Putamen (tissue), 1 donor: ENCODE data around the gene HLA-DOA.
A peak's percentile ranks its signal among the peaks of the same experiment; 100 is the strongest.

Experiments
- DNase-seq: peaks from one replicate; pipeline ENCODE4 v3.0.0-alpha.2; 2016; ENCODE audit warnings: low spot score

Gene HLA-DOA

DNA sequence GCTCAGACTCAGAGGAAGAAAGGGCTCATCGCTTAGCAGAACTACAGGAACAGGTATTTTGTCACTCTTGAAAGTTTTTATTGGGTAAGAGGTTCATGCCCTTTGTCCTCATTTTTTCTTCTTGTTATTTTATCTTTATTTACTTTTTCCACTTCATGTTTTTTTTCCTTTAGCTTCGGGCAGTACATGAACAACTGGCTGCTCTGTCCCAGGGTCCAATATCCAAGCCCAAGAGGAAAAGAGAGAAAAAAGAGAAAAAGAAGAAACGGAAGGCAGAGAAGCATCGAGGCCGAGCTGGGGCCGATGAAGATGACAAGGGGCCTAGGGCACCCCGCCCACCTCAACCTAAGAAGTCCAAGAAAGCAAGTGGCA lies 31.5 kb downstream of the HLA-DOA start:
- DNase-seq: no peak

DNA sequence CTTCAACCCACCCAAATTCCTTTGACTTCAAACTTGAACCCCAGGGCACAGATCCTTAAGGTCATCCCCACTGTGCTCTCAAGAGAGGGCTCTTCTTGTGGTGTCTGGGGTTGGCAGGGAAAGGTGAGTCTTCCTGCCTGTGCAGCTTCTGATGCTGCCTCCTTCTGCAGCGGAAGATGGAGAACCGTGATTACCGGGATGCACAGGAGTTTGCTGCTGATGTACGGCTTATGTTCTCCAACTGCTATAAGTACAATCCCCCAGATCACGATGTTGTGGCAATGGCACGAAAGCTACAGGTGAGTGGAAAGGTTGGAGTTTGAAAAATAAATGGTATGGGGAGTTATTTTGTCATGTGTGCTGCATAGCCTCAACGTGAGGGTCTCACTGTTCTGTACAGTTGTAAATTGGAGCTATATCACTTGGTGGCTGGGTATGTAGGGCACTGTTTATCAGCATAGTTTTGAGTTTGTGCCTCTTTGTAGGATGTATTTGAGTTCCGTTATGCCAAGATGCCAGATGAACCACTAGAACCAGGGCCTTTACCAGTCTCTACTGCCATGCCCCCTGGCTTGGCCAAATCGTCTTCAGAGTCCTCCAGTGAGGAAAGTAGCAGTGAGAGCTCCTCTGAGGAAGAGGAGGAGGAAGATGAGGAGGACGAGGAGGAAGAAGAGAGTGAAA lies 32.0 kb downstream of the HLA-DOA start:
- no peak for DNase-seq

DNA sequence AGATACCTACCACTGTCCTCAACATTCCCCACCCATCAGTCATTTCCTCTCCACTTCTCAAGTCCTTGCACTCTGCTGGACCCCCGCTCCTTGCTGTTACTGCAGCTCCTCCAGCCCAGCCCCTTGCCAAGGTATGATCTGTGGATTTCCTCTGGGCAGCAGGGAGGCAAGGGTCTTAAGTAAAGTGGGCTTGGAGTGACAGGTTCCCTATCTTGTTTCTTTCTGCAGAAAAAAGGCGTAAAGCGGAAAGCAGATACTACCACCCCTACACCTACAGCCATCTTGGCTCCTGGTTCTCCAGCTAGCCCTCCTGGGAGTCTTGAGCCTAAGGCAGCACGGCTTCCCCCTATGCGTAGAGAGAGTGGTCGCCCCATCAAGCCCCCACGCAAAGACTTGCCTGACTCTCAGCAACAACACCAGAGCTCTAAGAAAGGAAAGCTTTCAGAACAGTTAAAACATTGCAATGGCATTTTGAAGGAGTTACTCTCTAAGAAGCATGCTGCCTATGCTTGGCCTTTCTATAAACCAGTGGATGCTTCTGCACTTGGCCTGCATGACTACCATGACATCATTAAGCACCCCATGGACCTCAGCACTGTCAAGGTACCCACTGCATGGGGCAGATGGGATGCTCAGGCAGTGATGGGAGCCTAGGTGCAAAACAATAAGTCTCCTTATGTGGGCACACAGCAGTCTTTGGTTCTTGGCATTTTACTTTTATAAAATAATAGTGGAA lies 32.9 kb downstream of the HLA-DOA start:
- DNase-seq: no peak

DNA sequence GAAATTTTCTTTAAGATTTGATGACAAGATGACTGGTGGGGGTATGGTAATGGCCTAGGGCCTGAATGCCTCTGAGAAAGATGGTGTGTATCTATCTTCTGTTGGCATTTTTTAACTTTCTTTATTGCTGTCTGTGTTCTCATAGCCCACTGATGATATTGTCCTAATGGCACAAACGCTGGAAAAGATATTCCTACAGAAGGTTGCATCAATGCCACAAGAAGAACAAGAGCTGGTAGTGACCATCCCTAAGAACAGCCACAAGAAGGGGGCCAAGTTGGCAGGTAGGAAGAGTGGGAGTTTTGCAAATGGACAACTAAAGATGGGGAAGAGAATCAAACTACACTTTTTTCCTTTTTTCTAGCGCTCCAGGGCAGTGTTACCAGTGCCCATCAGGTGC lies 33.5 kb downstream of the HLA-DOA start:
- no peak for DNase-seq

DNA sequence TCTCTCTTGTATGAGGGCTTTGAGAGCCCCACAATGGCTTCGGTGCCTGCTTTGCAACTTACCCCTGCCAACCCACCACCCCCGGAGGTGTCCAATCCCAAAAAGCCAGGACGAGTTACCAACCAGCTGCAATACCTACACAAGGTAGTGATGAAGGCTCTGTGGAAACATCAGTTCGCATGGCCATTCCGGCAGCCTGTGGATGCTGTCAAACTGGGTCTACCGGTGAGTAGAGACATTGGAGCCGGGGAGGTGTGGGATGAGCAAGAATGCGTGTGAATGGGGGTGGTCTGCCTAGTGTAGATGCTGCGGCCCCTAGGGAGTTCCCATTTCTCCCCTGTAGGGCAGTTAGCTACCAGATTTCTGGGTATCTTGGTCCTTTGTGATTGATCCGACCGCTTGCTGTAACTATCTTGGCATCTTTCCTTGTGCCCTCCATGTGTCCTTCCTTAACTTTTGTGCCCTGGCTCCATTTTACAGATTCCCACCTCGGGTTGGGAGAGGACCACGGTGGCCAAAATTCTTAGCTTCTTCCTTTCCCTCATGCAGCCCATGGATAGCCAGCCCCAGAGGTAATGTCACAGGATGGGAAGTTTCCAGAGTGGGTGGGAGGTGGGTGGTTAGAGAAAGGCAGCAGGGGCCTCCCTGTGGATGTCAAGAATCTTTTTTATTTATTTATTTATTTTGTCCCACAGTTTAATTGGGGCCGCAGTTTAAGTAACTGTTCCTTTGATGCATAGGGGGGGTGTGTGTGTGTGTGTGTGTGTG lies 34.7 kb downstream of the HLA-DOA start:
- no peak for DNase-seq

DNA sequence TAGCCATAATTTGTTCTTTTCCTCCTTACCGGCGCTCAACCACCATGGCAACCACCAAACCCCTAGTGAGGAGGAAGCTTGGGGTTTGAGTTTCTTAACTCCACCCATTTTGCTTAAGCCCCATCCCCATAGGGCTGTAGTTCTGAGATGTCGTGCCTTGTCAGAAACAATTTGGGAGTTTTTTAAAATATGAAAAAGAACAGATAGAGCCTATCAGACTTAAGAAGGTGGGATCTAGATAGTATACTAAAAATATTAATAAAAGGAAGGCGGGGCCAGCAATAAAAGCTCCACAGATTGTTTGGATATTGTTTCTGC lies 35.4 kb downstream of the HLA-DOA start:
- DNase-seq: no peak

DNA sequence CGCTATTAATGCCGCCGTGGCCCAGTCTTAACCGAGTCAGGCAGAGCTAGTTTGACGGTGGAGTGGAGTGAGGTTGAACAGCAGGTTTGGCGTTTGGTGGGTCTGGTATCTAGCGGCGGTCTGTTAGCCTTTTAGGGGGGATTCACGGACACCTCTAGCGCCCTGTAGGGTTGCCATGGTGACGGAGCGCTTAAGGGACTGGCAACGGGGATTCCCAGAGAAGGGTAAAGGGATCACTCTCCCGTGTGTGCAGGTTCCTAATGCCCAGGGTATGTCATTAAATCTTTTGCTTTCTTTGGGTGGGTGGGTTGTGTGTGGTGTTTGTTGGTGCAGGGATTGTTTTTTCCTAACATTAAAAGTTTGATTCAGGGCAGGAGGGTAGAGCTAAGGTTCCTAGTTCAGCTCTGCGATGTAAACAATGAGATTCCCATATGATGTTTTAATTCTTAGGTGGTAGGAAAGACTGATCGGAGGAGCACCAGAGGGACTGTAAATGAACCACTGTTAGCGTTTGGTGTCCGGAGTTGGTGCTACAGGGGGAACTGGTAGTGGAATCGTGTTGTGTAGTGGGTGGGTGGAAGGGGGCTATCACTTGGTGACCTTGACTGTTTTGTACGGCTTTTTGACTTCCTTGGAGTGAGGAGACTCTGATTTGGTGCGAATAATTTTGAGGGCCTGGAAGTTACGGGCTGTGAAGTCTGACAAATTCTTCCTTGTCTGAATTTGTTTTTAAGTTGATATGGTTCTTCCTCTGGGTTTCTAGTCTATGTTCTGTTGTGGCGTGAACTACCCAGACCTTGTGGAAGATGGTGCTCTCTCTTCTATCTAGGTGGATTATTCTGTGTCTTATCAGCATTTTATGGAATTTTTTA lies 36.0 kb downstream of the HLA-DOA start:
- DNase-seq: no peak

DNA sequence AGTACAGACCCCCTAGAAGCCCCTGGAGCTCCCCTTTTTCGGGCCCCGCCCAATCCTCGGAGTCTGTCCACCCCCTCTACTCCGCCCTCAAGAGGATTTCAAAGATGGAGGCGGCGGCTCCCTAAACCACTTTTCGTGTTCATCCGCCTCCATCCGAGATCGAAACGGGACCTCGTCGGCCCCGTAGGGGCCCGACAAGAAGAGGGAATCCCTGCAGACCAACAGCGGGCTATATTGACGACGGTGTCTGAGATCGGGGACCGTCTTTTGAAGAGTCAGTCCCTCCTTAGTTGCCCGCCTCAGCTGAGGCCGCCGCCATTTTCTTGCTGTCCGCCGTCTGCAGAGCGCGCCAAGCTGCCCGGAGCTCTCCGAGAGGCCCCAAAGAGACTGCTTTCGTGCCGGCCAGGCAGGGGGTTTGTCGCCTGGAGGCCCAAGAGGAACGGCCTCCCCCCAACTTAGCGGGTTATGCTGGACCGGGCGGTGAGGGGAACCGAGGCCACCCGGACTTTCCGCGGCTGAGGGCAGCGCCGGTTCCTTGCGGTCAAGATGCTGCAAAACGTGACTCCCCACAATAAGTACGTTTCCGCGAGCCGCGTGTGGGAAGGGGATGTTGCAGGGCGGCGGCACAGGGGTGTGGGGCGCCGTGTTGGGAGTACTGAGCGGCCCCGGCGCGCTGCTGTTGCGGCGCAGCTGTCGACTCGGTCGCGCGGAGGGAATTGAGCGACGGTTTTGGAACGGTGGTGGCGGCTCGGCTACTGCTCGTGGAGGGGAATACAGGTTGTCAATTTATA lies 36.8 kb downstream of the HLA-DOA start:
- no peak for DNase-seq

DNA sequence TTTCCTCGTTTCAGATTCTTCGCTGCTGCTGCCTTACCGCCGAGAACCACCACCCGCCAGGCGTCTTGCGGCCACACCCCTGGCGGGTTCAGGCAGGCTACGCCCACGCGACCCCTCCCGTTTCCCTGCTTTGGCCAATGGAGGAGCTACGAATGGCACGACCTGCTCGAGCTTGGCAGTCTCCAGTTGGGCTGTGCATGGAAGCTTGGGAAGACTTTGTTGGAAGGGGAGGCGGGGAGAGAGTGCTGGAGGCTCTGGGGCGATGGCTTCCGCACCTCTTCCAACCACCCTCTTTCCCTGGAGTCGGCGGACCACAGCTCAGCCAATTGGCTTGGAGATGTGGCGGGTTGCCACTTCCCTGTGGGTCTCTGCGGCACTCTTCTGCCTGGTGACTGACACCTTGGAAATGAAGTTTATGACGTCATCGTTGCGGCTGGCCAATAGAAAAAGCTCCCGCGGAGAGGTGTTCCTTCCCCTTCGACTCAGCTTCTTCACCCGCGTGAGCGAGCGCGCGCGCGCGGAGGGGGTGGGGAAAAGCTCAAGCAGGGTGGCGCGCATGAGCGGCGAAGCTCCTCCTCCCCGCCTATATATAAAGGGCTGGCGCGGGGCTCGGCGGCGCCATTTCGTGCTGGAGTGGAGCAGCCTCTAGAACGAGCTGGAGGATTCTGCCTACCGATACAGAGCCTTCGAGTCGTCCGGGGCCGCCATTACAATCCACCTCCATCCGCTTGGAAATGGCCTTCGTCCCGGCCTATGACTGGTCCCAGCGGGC lies 37.6 kb downstream of the HLA-DOA start:
- DNase-seq: peak; percentile 100

DNA sequence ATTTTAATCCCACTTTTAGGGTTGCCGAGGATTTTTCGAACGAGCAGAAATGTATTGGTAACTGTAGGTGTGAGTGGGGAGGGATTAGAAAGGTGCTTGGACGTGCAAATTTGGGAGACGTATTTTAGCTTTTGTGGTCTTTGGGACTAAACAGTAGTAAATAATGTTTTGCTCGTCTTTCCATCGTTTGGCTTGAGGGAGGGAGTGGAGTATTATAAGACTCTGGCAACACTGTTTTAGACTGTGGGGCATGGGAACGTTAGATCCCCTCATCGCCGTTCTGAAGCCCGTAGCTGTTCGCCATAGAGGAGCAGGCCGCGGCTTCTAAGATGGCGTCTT lies 38.2 kb downstream of the HLA-DOA start:
- no peak for DNase-seq

DNA sequence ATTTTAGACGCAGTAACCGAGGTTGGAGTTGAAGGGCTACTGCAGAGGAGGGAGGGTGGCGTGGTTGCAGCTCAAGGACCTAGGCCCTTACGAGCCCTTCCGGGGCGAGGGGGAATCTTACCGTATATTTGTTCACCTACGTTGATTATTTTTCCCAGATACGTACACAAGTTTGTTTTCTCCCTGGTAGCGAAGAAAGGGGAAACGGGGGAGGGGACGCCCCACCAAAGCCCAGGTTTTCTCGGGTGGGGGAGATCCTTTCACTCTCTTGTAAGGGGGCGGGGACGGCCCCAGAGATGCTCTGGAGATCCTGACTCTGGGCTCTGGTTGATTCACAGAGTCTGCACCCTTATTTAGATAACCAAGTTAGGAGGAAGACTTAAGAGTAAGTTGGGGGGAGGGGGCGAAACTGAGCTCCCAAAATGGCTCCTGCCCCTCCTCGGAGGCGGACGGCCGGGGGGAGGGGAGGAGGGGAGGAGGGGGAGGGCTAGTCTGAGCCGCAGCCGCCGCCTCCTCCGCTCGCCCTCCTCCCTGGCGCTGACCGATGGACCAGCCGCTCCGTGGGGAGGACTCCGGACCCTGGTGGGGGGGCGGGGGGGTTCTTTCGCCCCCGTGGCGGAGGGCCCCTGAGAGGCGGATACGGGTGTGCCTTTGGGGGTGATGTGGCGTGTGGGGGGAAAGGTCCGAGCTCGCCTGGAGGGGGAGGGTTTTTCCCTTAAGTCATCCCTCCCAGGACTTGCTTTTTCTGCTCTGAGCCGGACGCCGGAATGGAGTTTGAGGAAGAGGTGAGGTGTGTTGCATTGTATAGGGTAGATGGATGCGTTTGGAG lies 38.8 kb downstream of the HLA-DOA start:
- peak; percentile 86 for DNase-seq

DNA sequence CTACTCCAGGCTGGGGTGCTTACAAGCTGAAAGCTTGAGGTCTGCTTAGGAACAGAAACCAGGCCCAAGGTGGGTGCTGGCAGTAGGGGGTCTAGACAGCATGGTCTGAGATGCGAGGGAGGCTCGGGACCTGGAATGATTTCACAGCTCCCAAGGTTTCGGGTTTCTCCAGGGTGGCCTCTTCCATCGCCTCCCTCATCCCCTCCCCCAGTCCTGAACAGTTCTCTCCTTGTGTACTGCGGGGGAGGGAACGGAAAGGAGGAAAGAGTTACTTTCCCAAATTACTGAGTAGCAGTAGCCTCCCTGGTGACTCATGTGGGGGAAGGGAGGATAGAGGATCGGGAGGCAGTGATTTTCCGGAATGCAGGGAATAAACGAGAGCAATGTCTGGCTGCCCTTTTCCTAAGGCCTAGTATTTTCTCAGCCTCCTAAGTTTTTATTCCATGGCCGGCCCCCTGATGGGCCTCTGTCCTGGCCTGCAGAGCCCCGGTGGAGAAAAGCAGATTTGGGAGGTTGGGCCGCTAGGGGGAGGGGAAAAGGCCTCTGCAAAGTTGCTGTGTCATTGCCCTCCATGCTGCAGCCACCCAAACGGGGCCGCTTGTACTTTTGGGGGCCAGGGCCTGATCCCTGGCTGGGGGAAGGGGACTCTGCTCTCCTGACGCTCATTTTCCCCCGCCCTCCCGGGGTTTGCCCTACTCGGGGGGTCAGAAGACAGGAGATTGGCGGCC lies 39.5 kb downstream of the HLA-DOA start:
- peak; percentile 81 for DNase-seq

DNA sequence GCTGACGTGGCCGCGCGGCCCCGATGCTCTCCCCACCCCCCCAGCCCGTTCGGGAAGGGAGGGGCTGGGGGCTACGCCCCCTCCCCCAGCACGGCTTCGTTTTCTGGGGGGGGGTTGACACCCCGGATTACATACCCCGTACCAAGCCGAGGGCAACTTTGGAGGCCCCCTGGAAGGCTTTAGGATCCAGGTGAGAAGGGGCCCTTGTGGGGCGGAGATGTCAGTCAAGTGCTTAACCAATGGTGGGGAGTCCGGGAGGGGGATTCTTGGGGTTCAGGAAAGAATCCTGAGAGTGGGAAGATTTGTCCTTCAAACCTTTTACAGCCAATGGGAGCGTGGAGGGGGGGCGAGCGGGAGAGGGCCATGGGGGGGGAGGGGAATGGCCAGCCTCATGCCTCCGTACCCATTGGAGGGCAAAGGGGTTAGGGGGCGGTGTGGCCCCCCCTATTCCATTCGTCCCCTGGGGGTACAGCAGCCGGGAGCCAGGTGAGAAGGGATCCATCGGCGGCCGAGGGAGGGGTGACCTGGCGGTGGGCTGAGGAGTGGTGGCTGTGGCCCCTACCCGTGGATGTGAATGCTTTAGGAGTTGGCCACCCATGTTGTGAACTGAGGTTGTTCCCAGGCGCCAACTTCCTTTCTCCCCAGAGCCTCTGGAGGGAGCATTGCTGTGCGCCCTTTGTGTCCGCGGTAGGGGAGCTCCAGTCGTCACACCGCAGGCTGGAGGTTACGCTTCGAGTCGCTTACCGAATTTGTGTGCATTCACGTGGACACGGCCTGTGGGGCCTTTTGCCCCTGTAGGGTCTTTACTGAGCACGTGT lies 40.3 kb downstream of the HLA-DOA start:
- DNase-seq: peak; percentile 89

DNA sequence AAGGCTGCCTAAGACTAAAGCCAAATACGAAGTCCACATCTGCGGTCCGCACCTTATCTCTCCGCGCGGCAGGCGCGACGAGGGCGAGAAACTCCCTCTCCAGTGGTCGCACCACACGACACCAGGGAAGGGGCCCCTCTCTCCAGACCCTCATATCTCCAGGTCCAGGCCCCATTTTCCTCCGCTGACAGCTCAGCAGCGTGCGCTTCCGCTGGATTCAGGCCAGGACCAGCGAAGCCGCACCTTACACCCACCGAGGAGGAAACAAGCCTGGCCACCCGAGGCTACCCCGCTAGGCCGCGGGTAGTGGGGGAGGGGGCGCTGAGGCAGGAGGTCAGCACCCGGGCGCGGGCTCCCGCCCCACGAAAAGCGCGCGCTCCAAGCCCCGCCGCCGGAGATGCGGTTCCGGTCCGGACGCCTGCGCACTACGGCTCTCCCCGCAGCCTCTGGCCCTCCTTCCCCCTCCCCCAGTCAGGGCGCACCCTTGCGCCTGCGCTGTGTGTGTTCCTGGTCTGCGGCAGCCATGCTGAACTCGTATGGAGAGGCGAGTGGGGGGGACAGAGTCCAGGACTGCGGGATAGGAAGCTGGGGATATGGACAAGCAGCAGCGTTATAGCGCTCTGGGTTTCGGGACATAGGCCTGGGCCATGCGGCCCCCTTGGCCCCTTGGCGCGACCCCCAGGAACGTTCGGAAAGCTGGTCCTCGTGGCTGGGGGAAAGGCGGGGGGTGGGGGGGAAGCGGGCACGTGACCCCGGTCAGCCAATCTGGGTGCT lies 41.1 kb downstream of the HLA-DOA start, which contains the start of gene BRD2:
Gene BRD2 (plus strand): TSS at position 502 of the 774 bp plus-strand sequence. CDS start 4,305 bp downstream, outside the sequence.
- peak; percentile 98 for DNase-seq

DNA sequence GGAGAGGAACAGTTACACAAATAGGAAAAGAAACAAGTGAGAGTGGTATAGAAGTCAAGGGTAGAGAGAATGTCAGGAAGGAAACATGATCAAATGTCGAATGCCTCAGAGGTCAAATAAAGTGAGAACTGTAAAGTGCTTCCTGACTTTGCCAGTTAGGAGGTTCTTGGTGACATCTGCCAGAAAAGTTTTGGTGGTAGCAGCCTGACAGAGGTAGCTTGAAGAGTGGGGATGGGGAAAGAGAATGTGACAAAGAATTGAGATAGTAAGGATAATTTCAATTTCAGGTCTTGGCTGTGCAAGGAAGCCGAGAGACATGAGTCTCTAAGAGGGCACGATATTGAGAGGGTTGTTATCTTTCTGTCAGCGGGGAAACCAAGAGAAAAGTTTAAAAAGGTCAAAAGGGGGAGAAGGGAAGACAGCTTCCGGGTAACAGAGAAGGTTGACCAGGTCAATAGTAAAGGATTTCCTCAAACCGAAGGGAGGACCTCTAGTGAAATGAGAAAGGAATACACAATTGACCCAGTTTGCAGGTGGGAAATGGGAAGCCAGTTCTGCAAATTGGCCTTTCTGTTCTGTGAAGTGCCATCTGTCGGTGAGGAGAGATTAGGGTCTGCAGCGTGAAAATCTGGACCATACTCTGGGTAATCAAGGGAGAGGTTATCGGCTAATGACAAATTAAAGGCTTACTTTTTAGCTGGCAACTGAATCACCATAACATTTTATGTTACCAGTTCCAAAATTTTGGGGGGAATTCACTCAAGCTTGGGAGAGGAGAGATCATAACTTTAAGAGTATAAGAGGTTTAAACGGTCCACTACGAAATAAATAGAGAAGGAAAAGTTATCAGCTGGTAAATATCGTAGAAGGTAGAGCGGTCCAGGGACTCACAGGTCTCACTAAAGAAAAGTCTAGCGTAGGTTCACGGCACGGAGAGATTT lies 42.0 kb downstream of the HLA-DOA start:
- peak; percentile 71 for DNase-seq

DNA sequence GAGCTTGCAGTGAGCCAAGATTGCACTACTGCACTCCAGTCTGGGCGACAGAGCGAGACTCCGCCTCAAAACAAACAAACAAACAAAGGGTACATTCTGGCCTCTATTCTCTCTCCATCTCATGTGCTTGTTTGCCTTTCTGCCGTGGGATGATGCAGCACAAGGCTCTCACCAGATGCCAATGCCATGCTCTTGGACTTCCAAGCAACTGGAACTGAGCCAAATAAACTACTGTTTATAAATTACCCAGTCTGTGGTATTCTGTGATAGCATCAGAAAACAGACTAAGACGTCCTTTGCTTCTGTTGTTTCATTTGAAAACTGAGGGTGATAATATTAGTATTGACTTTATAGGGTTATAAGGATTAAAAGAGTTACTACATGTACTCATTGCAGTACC lies 44.6 kb downstream of the HLA-DOA start:
- no peak for DNase-seq
